Nephron (organoid): ENCODE measurements around the gene ZNF28.
"Not testable (repeated sequence)": the region's sequence is repeated elsewhere in the genome, so short reads cannot be mapped to it uniquely, and the experiment has no call there.

Experiments
- H3K27ac Mint-ChIP-seq, 3 experiments: 2 replicates each; pipeline ENCODE4 v1.8.0; 2020; ENCODE audit warnings: mixed read lengths in 3 of 3, mild to moderate bottlenecking in 2 of 3, moderate library complexity in 1 of 3
- H3K27me3 Mint-ChIP-seq: 2 replicates; pipeline ENCODE4 v1.8.0; 2021; ENCODE audit warnings: low read depth, mild to moderate bottlenecking, moderate library complexity, mixed read lengths
- H3K36me3 Mint-ChIP-seq: 2 replicates; pipeline ENCODE4 v1.8.0; 2020; ENCODE audit warnings: low read depth, mixed read lengths
- H3K4me1 Mint-ChIP-seq: 2 replicates; pipeline ENCODE4 v1.8.0; 2020; ENCODE audit warnings: mixed read lengths
- H3K4me3 Mint-ChIP-seq, 3 experiments: 2 replicates each; pipeline ENCODE4 v1.8.0; 2020; ENCODE audit warnings: mild to moderate bottlenecking in 3 of 3, mixed read lengths in 3 of 3, moderate library complexity in 2 of 3
- H3K9me3 Mint-ChIP-seq: 2 replicates; pipeline ENCODE4 v1.8.0; 2020; ENCODE audit warnings: mixed read lengths
- CTCF ChIP-seq, 3 experiments: fragments of 200-600 bp; sonication (generic); IDR thresholded peaks; one replicate each; pipeline ENCODE4 v1.5.0; 2021; ENCODE audit warnings: antibody characterized with exemption in 3 of 3; ENCODE audit not compliant: unreplicated experiment in 3 of 3

ZNF28 gene

DNA sequence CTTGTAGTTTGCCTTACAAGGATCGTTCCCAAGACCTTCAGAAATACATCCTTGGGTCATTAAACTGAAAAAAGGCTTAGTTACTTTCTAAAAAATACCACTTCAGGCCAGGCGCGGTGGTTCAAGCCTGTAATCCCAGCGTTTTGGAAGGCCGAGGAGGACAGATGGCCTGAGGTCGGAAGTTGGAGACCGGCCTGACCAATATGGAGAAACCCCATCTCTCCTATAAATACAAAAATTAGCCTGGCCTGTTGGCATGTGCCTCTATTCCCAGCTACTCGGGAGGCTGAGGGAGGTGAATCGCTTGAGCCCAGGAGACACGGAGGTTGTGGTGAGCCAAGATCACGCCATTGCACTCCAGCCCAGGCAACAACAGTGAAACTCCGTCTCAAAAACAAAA is 2.2 kb upstream of the ZNF28 start:
- TF ChIP-seq CTCF (IDR thresholded peaks at IDR 0.05; ENCODE audit: unreplicated experiment in 3 of 3), result no peak
- peaks cover 8% of the 10 kb centered on the region for H3K4me1 Mint-ChIP-seq

GRCh38 chr19:52820472-52821203 is 795 bp downstream of the ZNF28 start:
- H3K27ac Mint-ChIP-seq, result peak overlapping the region; percentile 5 to 17 (median 17)

More for the DNA sequence above, 2.2 kb upstream of the ZNF28 start:
- no peaks in the 10 kb centered on the region for H3K27me3 Mint-ChIP-seq
- no peak overlapping the region for H3K4me3 Mint-ChIP-seq
- no peak overlapping the region for H3K27ac Mint-ChIP-seq
- peaks cover 7% of the 10 kb centered on the region for H3K36me3 Mint-ChIP-seq
- no peaks in the 10 kb centered on the region for H3K9me3 Mint-ChIP-seq

DNA sequence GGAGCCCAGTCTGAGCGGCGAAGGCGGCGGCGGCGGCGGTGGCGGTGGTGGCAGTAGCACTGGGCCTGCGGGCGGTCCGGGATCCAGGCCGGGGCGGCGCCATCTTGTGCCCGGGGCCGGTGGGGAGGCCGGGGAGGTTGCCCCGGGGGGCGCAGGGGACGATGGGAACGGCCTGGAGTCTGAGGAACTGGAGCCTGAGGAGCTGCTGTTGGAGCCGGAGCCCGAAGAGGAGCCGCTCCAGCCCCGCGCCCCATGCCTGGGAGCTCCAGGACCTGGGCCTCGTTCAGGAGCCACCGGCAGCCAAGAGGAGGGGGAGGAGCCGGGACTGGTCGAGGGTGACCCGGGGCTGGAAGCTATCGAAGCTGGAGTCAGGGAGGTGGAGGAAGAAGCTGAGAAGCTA is 11.6 kb downstream of the ZNF28 start:
- Mint-ChIP-seq H3K36me3 (peaks cover 70% of the 10 kb centered on the region), H3K27ac (no peak overlapping the region), H3K9me3 (peaks cover 16% of the 10 kb centered on the region), H3K27me3 (no peaks in the 10 kb centered on the region), H3K4me3 (no peak overlapping the region), H3K4me1 (no peaks in the 10 kb centered on the region)
- no peak for TF ChIP-seq CTCF (IDR thresholded peaks at IDR 0.05; ENCODE audit: unreplicated experiment in 3 of 3)

More at GRCh38 chr19:52820472-52821203, 795 bp downstream of the ZNF28 start:
- H3K36me3 Mint-ChIP-seq, result peaks cover 25% of the 10 kb centered on the region
- H3K27me3 Mint-ChIP-seq, H3K4me1 Mint-ChIP-seq, H3K9me3 Mint-ChIP-seq: not testable (repeated sequence)
- H3K4me3 Mint-ChIP-seq, result peak overlapping the region; percentile 91 to 94 (median 93)

DNA sequence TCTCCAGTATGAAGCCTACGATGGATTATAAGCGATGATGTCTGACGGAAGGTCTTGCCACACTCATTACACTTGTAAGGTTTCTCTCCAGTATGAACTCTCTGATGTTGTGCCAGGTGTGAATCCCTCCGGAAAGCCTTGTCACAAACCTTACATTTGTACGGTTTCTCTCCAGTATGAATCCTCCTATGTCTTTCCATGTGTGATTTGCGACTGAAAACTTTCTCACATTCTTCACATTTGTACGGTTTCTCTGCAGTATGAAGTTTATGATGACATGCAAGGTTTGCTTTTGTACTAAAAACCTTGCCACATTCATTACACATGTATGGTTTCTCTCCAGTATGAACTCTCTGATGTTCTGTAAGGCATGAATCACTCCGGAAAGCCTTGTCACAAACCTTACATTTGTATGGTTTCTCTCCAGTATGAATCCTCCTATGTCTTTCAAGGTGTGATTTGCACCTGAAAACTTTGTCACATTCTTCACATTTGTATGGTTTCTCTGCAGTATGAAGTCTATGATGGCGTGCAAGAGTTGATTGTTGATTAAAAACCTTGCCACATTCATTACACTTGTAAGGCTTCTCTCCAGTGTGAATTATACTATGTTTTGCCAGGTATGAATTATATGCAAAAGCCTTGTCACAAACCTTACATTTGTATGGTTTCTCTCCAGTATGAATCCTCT is 21.3 kb downstream of the ZNF28 start:
- not testable (repeated sequence) for H3K27ac Mint-ChIP-seq, H3K4me3 Mint-ChIP-seq, H3K4me1 Mint-ChIP-seq, H3K27me3 Mint-ChIP-seq
- H3K9me3 Mint-ChIP-seq, result peaks cover 76% of the 10 kb centered on the region
- peaks cover 91% of the 10 kb centered on the region for H3K36me3 Mint-ChIP-seq

DNA sequence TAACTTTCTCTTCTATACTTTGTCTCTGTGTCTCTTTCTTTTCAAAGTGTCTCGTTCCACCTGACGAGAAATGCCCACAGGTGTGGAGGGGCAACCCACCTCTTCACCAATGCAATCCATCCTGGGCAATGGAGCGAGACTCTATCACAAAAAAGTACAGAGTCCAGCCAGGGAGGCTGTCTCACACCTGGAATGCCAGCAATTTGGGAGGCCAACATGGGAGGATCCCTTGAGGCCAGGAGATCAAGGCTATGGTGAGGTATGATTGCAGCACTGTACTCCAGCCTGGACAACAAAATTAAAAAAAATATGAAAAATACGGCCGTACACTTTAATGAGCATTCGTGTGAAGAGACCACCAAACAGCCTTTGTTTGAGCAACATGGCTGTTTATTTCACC is 32.0 kb downstream of the ZNF28 start:
- H3K4me3 Mint-ChIP-seq, result peak overlapping the region; percentile 17 to 64 (median 47)
- no peak overlapping the region for H3K27ac Mint-ChIP-seq
- H3K27me3 Mint-ChIP-seq, result peaks cover 40% of the 10 kb centered on the region
- H3K36me3 Mint-ChIP-seq, result peaks cover 12% of the 10 kb centered on the region
- peaks cover 16% of the 10 kb centered on the region for H3K4me1 Mint-ChIP-seq
- TF ChIP-seq CTCF (IDR thresholded peaks at IDR 0.05; ENCODE audit: unreplicated experiment in 3 of 3), result no peak
- H3K9me3 Mint-ChIP-seq, result peaks cover 9% of the 10 kb centered on the region

DNA sequence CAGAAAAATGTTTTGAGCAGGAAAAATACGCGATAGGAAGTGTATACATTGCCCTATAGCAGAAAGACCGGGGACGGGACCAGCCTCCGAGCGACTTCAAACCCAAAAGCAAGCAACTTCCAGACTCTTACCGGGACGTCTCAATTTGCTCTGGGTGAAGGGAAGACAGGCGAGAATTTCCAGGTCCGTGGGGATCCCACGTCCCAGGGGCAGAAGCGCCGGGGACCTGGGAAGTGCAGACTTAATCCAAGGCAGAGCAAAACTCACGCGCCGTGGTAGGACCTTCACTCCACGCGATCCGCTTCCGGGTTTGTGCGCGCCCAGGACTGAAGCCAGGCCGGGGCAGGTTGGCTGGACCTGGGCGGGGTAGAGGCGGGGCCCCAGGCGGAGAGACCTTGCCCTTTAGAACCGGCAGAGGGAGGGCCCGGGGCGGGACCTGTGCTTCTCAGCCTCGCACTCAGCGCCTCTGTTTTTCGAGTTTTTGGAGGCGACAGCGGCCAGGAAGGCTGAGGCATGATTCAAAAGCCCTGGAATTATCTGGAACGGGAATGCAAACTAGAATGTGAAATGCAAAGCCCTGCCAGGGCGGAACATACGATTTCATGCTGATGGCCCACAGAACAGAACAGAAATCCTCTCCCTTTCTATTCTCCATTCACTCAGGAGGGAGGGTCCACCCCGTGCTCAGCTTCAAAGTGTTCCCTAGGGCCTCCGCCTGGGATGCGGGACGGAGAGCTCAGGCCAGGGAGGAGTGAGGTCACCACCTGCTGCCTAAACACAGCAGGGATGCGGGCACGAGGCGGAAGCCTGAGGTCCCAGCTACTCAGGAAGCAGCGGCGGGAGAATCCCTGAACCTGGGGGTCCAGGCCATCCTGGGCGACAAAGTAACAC is 34.7 kb downstream of the ZNF28 start, which contains the start of gene ZNF600:
Gene ZNF600 (minus strand): TSS at position 328 of the 891 bp plus-strand sequence. CDS start 7,903 bp downstream, outside the sequence.
- Mint-ChIP-seq H3K27ac (peak within 1 kb of the TSS in 2 of 3 experiments; percentile 28 to 82), H3K27me3 (peaks cover 40% of the 10 kb centered on the region), H3K4me1 (peaks cover 16% of the 10 kb centered on the region), H3K4me3 (peak within 1 kb of the TSS; percentile 90 to 96 (median 92))
- not testable (repeated sequence) for H3K36me3 Mint-ChIP-seq, H3K9me3 Mint-ChIP-seq
- peak in 2 of 3 experiments; percentile 9 to 13 for TF ChIP-seq CTCF (IDR thresholded peaks at IDR 0.05; ENCODE audit: unreplicated experiment in 3 of 3)
